ENCODE measurements around the gene EEFSEC.

EEFSEC gene

DNA sequence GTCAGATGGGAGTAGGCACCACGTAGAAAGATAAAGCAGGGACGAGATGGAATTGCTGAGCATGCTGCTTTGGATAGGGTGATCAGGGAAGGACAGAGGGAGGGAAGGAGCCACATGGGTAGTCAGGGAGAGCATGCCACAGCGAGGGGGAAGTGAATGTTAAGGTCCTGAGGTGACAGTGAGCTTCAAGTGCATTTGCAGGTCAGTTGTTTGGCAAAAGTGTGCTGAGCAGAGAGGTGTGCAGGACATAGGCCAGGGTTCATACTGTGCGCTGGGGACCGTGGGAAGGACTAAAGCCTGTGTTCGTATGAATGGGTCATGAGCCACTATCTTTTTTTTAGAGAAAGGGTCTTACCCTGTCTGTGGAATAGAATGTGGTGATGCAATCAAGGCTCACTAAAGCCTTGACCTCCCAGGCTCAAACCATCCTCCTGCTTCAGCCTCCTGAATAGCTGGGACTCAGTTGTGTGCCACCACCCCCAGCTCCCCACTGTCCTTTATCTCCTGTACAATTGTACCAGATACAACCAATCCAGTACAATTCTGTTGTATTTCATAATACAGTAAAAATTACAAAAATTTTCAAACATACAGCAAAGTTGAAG is 205.9 kb downstream of the EEFSEC start:
- H3K27ac ChIP-seq: no peak overlapping the region
- TF ChIP-seq CTCF (conservative IDR thresholded peaks at IDR 0.05): no peak
- no peak for TF ChIP-seq ZFX (IDR thresholded peaks at IDR 0.05)

- 0 out of 2 replicates have a peak overlapping the region, but pooled peaks have one; percentile 2 for H3K27ac ChIP-seq
- TF ChIP-seq ZFX (IDR thresholded peaks at IDR 0.05): no peak
- TF ChIP-seq CTCF (conservative IDR thresholded peaks at IDR 0.05): no peak
These were observed 206.8 kb downstream of the EEFSEC start for GRCh38 chr3:128359846-128360642.

- no peak overlapping the region for H3K27ac ChIP-seq
- TF ChIP-seq CTCF (conservative IDR thresholded peaks at IDR 0.05) (no peak), ZFX (IDR thresholded peaks at IDR 0.05) (no peak)
These were observed 207.5 kb downstream of the EEFSEC start for GRCh38 chr3:128360705-128361271.

- H3K27ac ChIP-seq: peak overlapping the region; percentile 30
- no peak for TF ChIP-seq ZFX (IDR thresholded peaks at IDR 0.05)
- TF ChIP-seq CTCF (conservative IDR thresholded peaks at IDR 0.05): no peak
These were observed 209.0 kb downstream of the EEFSEC start for GRCh38 chr3:128362026-128362965.

- no peak for TF ChIP-seq CTCF (conservative IDR thresholded peaks at IDR 0.05)
- TF ChIP-seq ZFX (IDR thresholded peaks at IDR 0.05): no peak
- H3K27ac ChIP-seq: no peak overlapping the region
These were observed 211.0 kb downstream of the EEFSEC start for GRCh38 chr3:128364291-128364690.

DNA sequence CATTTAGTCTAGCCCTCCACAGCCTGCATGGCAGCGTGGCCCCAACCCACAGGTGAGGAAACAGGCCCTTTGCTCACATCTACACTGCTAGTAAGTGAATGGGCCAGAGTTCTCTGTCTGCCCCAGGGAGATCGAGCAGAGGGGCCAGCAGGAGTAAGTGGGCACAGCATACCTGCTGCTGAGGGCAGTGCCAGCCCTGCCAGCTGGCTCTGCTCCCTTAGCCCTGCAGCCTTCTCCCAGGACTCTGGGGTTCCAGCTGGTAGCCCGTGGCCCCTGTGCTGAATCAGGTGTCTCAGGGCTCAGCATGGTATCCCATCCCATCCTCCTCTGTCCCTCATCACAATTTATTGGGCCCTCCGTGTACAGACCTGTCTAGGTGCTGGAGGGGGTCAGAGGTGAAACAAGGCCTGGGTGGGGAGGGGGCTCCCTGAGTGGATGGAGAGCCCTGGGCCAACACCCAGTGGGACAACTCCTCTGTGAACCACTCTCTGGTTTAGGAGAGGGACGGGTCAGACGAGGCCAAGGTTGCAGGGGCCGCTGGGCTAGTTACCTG is 211.6 kb downstream of the EEFSEC start:
- H3K27ac ChIP-seq: no peak overlapping the region
- TF ChIP-seq ZFX (IDR thresholded peaks at IDR 0.05) (no peak), CTCF (conservative IDR thresholded peaks at IDR 0.05) (no peak)
